GM03348 (cell line): Measurements from ENCODE around the gene PRKAR1A.
A peak's percentile ranks its signal among the peaks of the same experiment; 100 is the strongest.

Source experiments
- DNase-seq: peaks from one replicate; pipeline ENCODE4 v3.0.0; 2012; ENCODE audit warnings: low spot score

PRKAR1A gene

GRCh38 chr17:68600067-68600930 is 88.1 kb downstream of the PRKAR1A start:
- peak; percentile 60 for DNase-seq
